AG08395 (cell line): ENCODE results near the gene PAH.

Experiments
- DNase-seq: peaks from one replicate; pipeline ENCODE4 v3.0.0; 2012; ENCODE audit warnings: mixed read lengths, low spot score

The PAH gene

GRCh38 chr12:102917026-102917787 lies at the start of gene PAH:
Gene PAH (minus strand): TSS chr12:102917244. CDS start chr12:102917130, 114 bp downstream.
- DNase-seq = no peak

GRCh38 chr12:102966200-102966863 lies 49.3 kb upstream of the PAH start:
- DNase-seq = no peak

- no peak for DNase-seq
Measured at GRCh38 chr12:102965281-102966155, 48.5 kb upstream of the PAH start.

GRCh38 chr12:102964872-102965271 lies 47.8 kb upstream of the PAH start:
- no peak for DNase-seq

- DNase-seq = no peak
Measured at GRCh38 chr12:102963796-102964195, 46.8 kb upstream of the PAH start.

GRCh38 chr12:102962986-102963385 lies 45.9 kb upstream of the PAH start:
- DNase-seq = no peak

GRCh38 chr12:102962532-102962931 lies 45.5 kb upstream of the PAH start:
- DNase-seq = no peak

GRCh38 chr12:102961466-102961855 lies 44.4 kb upstream of the PAH start:
- DNase-seq = no peak

GRCh38 chr12:102960766-102961465 lies 43.9 kb upstream of the PAH start:
- no peak for DNase-seq

GRCh38 chr12:102959391-102959790 lies 42.3 kb upstream of the PAH start:
- no peak for DNase-seq

- DNase-seq = no peak
Measured at GRCh38 chr12:102958830-102959176, 41.8 kb upstream of the PAH start.

- peak; percentile 28 for DNase-seq
Measured at GRCh38 chr12:102958073-102958829, 41.2 kb upstream of the PAH start.

GRCh38 chr12:102957339-102958050 lies 40.5 kb upstream of the PAH start, which contains the start of gene ASCL1:
Gene ASCL1 (plus strand): TSS chr12:102957674. CDS start chr12:102958245, 571 bp downstream.
- DNase-seq = no peak

- DNase-seq = no peak
Measured at GRCh38 chr12:102956738-102957327, 39.8 kb upstream of the PAH start.

GRCh38 chr12:102955926-102956737 lies 39.1 kb upstream of the PAH start:
- no peak for DNase-seq

- no peak for DNase-seq
Measured at GRCh38 chr12:102954134-102954533, 37.1 kb upstream of the PAH start.

GRCh38 chr12:102953221-102953620 lies 36.2 kb upstream of the PAH start:
- DNase-seq = no peak

- no peak for DNase-seq
Measured at GRCh38 chr12:102951841-102952240, 34.8 kb upstream of the PAH start.

- no peak for DNase-seq
Measured at GRCh38 chr12:102950950-102951619, 34.0 kb upstream of the PAH start.
